Measurements from ENCODE around the gene SERPINB7. TPM values are rescaled to one million over a fixed set of nuclear protein-coding genes. Genes with fewer than 3 reads are reported as not detected.

Gene SERPINB7
- total RNA-seq, 2 experiments from 2014 or later = not detected

- no peak for DNase-seq
- ATAC-seq (ENCODE audit: low read depth) = no peak
Measured at GRCh38 chr18:63817441-63818051, 42.3 kb downstream of the SERPINB7 start.

DNA sequence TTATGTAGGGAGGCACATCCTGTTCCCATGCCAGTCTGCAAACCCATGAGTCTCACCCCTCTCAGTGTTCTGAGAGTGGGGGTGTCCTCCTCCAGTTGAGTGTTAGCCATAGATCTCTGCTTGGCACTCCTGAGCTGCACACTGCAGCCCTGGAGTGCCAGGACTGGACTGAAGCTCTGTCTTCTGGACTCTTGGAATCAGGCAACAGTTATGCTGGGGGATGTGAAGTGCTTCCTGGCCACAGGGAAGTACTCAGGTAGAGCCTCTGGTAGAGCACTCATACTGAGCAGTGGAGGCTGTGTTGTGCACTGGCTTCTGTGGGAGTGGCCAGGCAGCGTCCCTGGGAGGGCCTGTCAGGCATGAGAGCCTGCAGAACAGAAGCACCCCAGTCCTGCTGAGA lies 43.0 kb downstream of the SERPINB7 start:
- ATAC-seq (ENCODE audit: low read depth) (no peak), DNase-seq (no peak)
- H3K27ac Mint-ChIP-seq = no peak overlapping the region
- POLR2A ChIA-PET = no interaction called here
- H3K9me3 Mint-ChIP-seq = peaks cover 5% of the 10 kb centered on the region
- H3K4me1 Mint-ChIP-seq = no peaks in the 10 kb centered on the region
- no peaks in the 10 kb centered on the region for H3K36me3 Mint-ChIP-seq
- peaks cover 13% of the 10 kb centered on the region for H3K27me3 Mint-ChIP-seq
- H3K4me3 Mint-ChIP-seq = no peak overlapping the region

More at GRCh38 chr18:63817441-63818051, 42.3 kb downstream of the SERPINB7 start:
- Mint-ChIP-seq H3K36me3 (no peaks in the 10 kb centered on the region), H3K27me3 (peaks cover 13% of the 10 kb centered on the region), H3K4me3 (no peak overlapping the region), H3K4me1 (no peaks in the 10 kb centered on the region), H3K27ac (no peak overlapping the region), H3K9me3 (peaks cover 5% of the 10 kb centered on the region)
- POLR2A ChIA-PET = no interaction called here

DNA sequence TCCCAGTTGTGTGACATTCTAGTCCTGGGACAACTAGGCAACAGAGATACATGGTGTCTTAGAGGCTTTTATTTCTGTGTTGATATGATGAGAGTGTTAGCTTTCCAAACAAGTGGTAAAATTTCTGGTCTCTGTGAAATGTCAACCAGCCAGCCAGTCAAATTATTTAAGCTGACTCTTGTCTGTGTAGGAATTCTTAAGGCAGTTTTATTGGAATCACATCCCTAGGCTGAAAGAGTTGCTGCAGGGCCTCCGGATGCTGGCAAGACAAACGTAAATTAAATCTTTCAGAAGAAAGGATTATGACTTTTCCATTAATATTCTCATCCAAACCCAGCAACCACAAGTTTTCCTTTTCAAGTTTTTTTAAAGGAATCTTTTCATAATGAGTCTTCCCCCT lies 44.6 kb downstream of the SERPINB7 start:
- ATAC-seq (ENCODE audit: low read depth) (no peak), DNase-seq (no peak)
- Mint-ChIP-seq H3K27me3 (peaks cover 16% of the 10 kb centered on the region), H3K4me3 (no peak overlapping the region), H3K36me3 (no peaks in the 10 kb centered on the region), H3K27ac (no peak overlapping the region), H3K9me3 (peaks cover 5% of the 10 kb centered on the region), H3K4me1 (no peaks in the 10 kb centered on the region)
- POLR2A ChIA-PET = no interaction called here

- Mint-ChIP-seq H3K36me3 (no peaks in the 10 kb centered on the region), H3K9me3 (peaks cover 3% of the 10 kb centered on the region), H3K4me3 (no peak overlapping the region), H3K27me3 (peaks cover 11% of the 10 kb centered on the region), H3K4me1 (no peaks in the 10 kb centered on the region), H3K27ac (no peak overlapping the region)
- POLR2A ChIA-PET = no interaction called here
- ATAC-seq (ENCODE audit: low read depth) (no peak), DNase-seq (no peak)
Measured at GRCh38 chr18:63820694-63821093, 45.5 kb downstream of the SERPINB7 start.

GRCh38 chr18:63823516-63824219 lies 48.5 kb downstream of the SERPINB7 start:
- Mint-ChIP-seq H3K4me1 (no peaks in the 10 kb centered on the region), H3K9me3 (no peaks in the 10 kb centered on the region), H3K36me3 (no peaks in the 10 kb centered on the region), H3K27ac (no peak overlapping the region), H3K27me3 (peaks cover 15% of the 10 kb centered on the region), H3K4me3 (no peak overlapping the region)
- POLR2A ChIA-PET = no interaction called here
- no peak for DNase-seq
- ATAC-seq (ENCODE audit: low read depth) = no peak

DNA sequence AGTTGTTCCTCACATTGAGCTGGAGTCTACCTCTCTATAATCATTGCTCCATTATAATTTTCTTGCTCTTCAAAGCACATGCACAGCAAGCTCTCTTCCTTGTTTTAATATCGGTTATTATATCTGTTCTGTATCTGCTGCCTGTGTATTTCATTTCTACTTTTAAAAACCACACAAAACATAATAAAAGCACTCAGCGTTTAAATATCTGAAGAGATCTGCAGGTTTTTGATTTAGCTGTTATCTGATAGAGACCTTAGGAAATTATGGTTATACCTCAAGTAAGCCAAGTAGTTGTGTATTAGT lies 49.0 kb downstream of the SERPINB7 start:
- Mint-ChIP-seq H3K9me3 (no peaks in the 10 kb centered on the region), H3K36me3 (no peaks in the 10 kb centered on the region), H3K4me3 (no peak overlapping the region), H3K27me3 (peaks cover 15% of the 10 kb centered on the region), H3K4me1 (no peaks in the 10 kb centered on the region), H3K27ac (no peak overlapping the region)
- DNase-seq = no peak
- ATAC-seq (ENCODE audit: low read depth) = no peak
- POLR2A ChIA-PET = no interaction called here

GRCh38 chr18:63828120-63828519 lies 52.9 kb downstream of the SERPINB7 start:
- Mint-ChIP-seq H3K36me3 (no peaks in the 10 kb centered on the region), H3K4me3 (no peak overlapping the region), H3K27me3 (peaks cover 18% of the 10 kb centered on the region), H3K4me1 (peaks cover 12% of the 10 kb centered on the region), H3K27ac (no peak overlapping the region), H3K9me3 (no peaks in the 10 kb centered on the region)
- POLR2A ChIA-PET = no interaction called here
- ATAC-seq (ENCODE audit: low read depth) = no peak
- DNase-seq = no peak

DNA sequence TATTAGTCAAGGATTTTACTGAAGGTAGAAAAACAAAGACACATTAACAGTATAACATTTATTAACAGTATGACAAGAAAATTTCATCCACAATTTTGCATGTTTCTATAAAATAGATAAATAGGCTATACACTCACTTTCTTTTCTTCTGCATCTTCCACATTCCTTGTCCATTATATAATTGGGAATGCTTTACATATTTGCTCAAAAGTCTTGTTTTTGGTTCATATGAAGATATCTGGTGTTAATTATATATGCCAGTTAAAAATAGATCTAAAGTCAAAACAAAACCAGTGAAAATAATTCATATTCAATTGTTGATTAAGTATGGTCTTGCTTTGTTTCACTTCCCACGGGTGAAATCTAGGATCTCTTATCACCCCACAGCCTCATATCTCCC lies 53.4 kb downstream of the SERPINB7 start:
- no peak overlapping the region for H3K4me3 Mint-ChIP-seq
- peaks cover 23% of the 10 kb centered on the region for H3K27me3 Mint-ChIP-seq

DNA sequence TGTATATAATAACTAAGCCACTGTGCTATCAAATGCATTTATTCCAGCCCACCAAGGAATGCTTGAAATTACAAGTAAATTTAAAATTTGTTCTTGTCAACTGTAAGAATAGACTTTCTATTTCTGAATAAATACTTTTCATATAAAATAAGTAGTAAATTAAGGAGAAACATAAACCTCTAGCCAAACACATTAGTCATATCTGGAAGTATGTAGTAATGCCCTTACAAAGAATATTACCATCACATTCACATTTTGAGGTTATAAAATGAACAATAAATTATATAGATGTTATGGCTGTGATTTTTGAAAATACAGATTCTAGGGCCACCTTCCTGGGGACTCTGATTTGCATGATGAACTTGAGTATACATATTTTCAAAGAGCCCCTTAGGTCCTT lies 54.7 kb downstream of the SERPINB7 start:
- Mint-ChIP-seq H3K27me3 (peaks cover 25% of the 10 kb centered on the region), H3K9me3 (no peaks in the 10 kb centered on the region)
- ATAC-seq (ENCODE audit: low read depth) = no peak

More for the DNA sequence above, 53.4 kb downstream of the SERPINB7 start:
- POLR2A ChIA-PET = no interaction called here
- peaks cover 12% of the 10 kb centered on the region for H3K4me1 Mint-ChIP-seq
- H3K9me3 Mint-ChIP-seq = no peaks in the 10 kb centered on the region
- DNase-seq (no peak), ATAC-seq (ENCODE audit: low read depth) (no peak)
- no peaks in the 10 kb centered on the region for H3K36me3 Mint-ChIP-seq
- H3K27ac Mint-ChIP-seq = no peak overlapping the region

DNA sequence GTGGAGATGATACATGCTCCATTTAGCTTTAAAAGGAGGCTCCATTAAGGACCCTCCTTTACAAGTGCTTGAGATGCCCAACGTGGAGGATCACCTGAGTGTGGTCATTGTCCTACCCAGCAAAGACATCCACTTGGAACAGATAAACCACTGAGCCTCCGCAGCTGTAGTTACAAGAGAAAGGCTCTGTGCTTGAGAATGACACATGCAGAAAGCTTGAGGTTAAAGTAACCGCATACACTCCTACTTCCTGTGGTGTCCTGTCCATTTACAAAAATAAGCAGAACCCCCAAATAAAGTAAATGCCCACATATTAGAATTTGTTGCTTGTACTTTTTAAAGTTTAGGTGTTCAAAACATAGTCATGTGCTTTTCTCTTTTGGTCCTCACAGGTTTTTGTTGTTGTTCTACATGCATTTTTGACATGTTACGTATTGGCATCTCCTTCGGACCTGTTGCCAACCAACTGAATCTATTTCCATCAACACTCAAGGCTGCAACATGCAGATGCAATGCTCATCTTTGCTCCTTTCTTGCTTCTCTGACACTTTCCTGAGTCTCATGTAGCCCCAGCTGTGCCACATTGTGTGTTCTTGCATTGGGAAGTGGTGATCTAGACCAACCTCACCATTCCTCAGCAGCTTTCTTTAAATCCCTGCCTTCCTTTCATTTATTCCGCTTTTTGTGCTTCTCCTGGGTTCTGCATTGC lies 56.0 kb downstream of the SERPINB7 start:
- peaks cover 35% of the 10 kb centered on the region for H3K27me3 Mint-ChIP-seq
- no peak overlapping the region for H3K27ac Mint-ChIP-seq
- POLR2A ChIA-PET = no interaction called here
- no peak overlapping the region for H3K4me3 Mint-ChIP-seq
- DNase-seq (no peak), ATAC-seq (ENCODE audit: low read depth) (peak; percentile 39)
- no peaks in the 10 kb centered on the region for H3K36me3 Mint-ChIP-seq
- H3K9me3 Mint-ChIP-seq = no peaks in the 10 kb centered on the region
- peaks cover 12% of the 10 kb centered on the region for H3K4me1 Mint-ChIP-seq

More for the DNA sequence above, 54.7 kb downstream of the SERPINB7 start:
- Mint-ChIP-seq H3K4me3 (no peak overlapping the region), H3K4me1 (peaks cover 12% of the 10 kb centered on the region), H3K27ac (no peak overlapping the region), H3K36me3 (no peaks in the 10 kb centered on the region)
- no peak for DNase-seq
- POLR2A ChIA-PET = no interaction called here

- no peaks in the 10 kb centered on the region for H3K36me3 Mint-ChIP-seq
- no peaks in the 10 kb centered on the region for H3K9me3 Mint-ChIP-seq
- no peak for ATAC-seq (ENCODE audit: low read depth)
- DNase-seq = no peak
- H3K27me3 Mint-ChIP-seq = peaks cover 39% of the 10 kb centered on the region
- H3K4me1 Mint-ChIP-seq = peaks cover 12% of the 10 kb centered on the region
- POLR2A ChIA-PET = no interaction called here
- no peak overlapping the region for H3K4me3 Mint-ChIP-seq
- H3K27ac Mint-ChIP-seq = no peak overlapping the region
Measured at GRCh38 chr18:63832470-63832869, 57.3 kb downstream of the SERPINB7 start.

- peaks cover 44% of the 10 kb centered on the region for H3K27me3 Mint-ChIP-seq
- DNase-seq (no peak), ATAC-seq (ENCODE audit: low read depth) (no peak)
- H3K9me3 Mint-ChIP-seq = no peaks in the 10 kb centered on the region
- no peak overlapping the region for H3K4me3 Mint-ChIP-seq
- no peaks in the 10 kb centered on the region for H3K36me3 Mint-ChIP-seq
- H3K4me1 Mint-ChIP-seq = peaks cover 12% of the 10 kb centered on the region
- H3K27ac Mint-ChIP-seq = no peak overlapping the region
- POLR2A ChIA-PET = no interaction called here
Measured at GRCh38 chr18:63834471-63835113, 59.4 kb downstream of the SERPINB7 start.

DNA sequence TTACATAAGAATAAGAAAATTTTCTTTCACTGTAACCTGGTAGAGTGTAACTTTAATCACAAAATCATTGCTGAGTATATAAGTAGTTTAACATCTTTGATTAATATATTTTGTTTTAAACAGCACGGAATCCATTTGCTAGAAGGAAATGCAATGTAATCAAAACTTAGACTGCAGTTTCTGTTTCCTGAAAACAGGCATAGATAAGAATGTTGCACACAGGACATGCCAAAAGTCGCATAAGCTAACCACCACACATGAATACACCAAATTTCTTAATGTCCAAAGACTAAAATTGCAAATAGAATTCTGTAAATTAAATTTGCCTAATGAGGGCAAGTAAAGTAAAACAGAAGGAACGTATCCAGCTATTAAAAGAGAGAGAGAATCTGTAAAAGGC lies 61.2 kb downstream of the SERPINB7 start:
- Mint-ChIP-seq H3K4me1 (peaks cover under 1% of the 10 kb centered on the region), H3K36me3 (no peaks in the 10 kb centered on the region), H3K27ac (no peak overlapping the region), H3K4me3 (no peak overlapping the region), H3K9me3 (no peaks in the 10 kb centered on the region), H3K27me3 (peaks cover 43% of the 10 kb centered on the region)
- no peak for DNase-seq
- POLR2A ChIA-PET = no interaction called here
- no peak for ATAC-seq (ENCODE audit: low read depth)

- Mint-ChIP-seq H3K9me3 (no peaks in the 10 kb centered on the region), H3K4me3 (no peak overlapping the region), H3K27ac (no peak overlapping the region), H3K36me3 (no peaks in the 10 kb centered on the region), H3K27me3 (peaks cover 42% of the 10 kb centered on the region), H3K4me1 (no peaks in the 10 kb centered on the region)
- no peak for DNase-seq
- ATAC-seq (ENCODE audit: low read depth) = no peak
- POLR2A ChIA-PET = no interaction called here
Measured at GRCh38 chr18:63837590-63837989, 62.4 kb downstream of the SERPINB7 start.

All from activated naive CD8-positive, alpha-beta T cell treated with anti-CD3 and anti-CD28 coated beads, Interleukin-2, amount 10 ng/mL, durations not matched to agents 7 days and 5 days (primary cell).